Measurements from ENCODE around the gene MZB1. TPM values are rescaled to one million over a fixed set of nuclear protein-coding genes. Genes with fewer than 3 reads are reported as not detected.

MZB1 gene
- polyA plus RNA-seq, 1 donor from 2014 or later = not detected

DNA sequence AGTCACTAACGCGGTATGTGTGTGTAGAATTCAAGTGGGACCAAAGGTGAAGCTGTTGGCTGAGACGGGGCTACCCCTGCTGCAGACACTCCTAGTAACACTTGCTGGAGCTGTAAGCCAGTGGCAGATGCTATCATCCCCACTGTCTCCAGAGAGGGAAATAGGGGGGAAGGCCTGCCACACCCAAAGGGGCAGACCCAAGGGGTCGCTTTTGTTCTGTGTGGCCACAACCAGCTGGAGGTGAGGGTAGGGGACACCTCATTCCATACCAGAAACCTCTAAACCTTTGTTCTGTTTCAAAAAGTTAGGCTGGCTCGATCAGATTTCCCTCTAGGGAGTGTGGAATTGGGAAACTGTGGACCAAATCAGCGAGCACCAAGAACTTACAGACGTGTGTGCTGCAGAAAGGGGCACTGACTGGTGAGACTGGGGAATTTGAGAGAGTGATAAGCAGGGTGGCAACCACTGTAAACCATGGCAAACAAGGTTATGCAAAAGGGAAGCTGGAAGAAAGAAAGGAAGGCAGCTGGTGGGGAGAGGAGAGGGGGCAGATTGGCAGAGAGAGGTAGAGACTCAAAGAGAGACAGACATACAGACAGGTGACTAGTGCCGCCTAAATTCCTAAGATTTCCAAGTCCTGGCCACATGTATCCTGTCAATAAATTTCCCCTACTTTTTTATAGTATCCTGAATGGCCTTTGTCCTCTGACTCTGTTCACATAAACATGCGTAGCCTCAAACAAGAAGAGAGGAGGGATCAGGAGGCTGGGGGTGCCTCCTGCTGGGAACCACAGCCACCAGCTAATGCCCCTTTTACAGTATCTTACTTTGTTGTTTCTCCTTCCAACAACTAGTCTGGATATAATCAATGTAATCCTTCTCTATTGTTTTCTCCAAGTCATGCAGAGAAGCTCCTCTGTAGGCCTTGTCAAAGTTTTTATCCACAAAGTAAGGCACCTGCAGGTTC is 29.8 kb upstream of the MZB1 start:
- Histone ChIP-seq H3K9me3 (ENCODE audit: low read length) (no peaks in the 10 kb centered on the region), H3K27me3 (ENCODE audit: insufficient read depth, low read depth, low read length) (no peaks in the 10 kb centered on the region), H3K79me2 (replicated peaks; ENCODE audit: insufficient read depth, low read length) (no peaks in the 10 kb centered on the region), H3K9ac (ENCODE audit: low read length) (no peak overlapping the region), H3K4me3 (ENCODE audit: low read length) (no peak overlapping the region), H3K4me2 (ENCODE audit: low read length) (no peak overlapping the region), H3F3A (ENCODE audit: insufficient read depth, low read length, poor library complexity, severe bottlenecking) (no peaks in the 10 kb centered on the region), H3K9me2 (ENCODE audit: insufficient read depth, low read length) (no peaks in the 10 kb centered on the region), H2AFZ (ENCODE audit: low read depth, low read length) (no peak overlapping the region), H3K27ac (ENCODE audit: low read length) (no peak overlapping the region), H4K20me1 (ENCODE audit: insufficient read depth) (no peaks in the 10 kb centered on the region), H3K36me3 (ENCODE audit: insufficient read depth, low read length) (peaks cover 4% of the 10 kb centered on the region)
- TF ChIP-seq RAD21 (conservative IDR thresholded peaks at IDR 0.05) = no peak
- no peak for TF ChIP-seq SMC3 (conservative IDR thresholded peaks at IDR 0.05; ENCODE audit: poor library complexity)
- no peak for TF ChIP-seq EZH2 (IDR thresholded peaks at IDR 0.05; ENCODE audit: borderline replicate concordance, insufficient read depth, low read length, poor library complexity, severe bottlenecking)
- TF ChIP-seq TAF1 (IDR thresholded peaks at IDR 0.05; ENCODE audit: low read depth) = no peak
- TF ChIP-seq, protein P1, sequence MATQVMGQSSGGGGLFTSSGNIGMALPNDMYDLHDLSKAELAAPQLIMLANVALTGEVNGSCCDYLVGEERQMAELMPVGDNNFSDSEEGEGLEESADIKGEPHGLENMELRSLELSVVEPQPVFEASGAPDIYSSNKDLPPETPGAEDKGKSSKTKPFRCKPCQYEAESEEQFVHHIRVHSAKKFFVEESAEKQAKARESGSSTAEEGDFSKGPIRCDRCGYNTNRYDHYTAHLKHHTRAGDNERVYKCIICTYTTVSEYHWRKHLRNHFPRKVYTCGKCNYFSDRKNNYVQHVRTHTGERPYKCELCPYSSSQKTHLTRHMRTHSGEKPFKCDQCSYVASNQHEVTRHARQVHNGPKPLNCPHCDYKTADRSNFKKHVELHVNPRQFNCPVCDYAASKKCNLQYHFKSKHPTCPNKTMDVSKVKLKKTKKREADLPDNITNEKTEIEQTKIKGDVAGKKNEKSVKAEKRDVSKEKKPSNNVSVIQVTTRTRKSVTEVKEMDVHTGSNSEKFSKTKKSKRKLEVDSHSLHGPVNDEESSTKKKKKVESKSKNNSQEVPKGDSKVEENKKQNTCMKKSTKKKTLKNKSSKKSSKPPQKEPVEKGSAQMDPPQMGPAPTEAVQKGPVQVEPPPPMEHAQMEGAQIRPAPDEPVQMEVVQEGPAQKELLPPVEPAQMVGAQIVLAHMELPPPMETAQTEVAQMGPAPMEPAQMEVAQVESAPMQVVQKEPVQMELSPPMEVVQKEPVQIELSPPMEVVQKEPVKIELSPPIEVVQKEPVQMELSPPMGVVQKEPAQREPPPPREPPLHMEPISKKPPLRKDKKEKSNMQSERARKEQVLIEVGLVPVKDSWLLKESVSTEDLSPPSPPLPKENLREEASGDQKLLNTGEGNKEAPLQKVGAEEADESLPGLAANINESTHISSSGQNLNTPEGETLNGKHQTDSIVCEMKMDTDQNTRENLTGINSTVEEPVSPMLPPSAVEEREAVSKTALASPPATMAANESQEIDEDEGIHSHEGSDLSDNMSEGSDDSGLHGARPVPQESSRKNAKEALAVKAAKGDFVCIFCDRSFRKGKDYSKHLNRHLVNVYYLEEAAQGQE (IDR thresholded peaks at IDR 0.05; ENCODE audit: borderline replicate concordance) = no peak
- TF ChIP-seq, protein P2, sequence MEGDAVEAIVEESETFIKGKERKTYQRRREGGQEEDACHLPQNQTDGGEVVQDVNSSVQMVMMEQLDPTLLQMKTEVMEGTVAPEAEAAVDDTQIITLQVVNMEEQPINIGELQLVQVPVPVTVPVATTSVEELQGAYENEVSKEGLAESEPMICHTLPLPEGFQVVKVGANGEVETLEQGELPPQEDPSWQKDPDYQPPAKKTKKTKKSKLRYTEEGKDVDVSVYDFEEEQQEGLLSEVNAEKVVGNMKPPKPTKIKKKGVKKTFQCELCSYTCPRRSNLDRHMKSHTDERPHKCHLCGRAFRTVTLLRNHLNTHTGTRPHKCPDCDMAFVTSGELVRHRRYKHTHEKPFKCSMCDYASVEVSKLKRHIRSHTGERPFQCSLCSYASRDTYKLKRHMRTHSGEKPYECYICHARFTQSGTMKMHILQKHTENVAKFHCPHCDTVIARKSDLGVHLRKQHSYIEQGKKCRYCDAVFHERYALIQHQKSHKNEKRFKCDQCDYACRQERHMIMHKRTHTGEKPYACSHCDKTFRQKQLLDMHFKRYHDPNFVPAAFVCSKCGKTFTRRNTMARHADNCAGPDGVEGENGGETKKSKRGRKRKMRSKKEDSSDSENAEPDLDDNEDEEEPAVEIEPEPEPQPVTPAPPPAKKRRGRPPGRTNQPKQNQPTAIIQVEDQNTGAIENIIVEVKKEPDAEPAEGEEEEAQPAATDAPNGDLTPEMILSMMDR (IDR thresholded peaks at IDR 0.05; ENCODE audit: poor library complexity, severe bottlenecking) = no peak
- TF ChIP-seq EP300 (conservative IDR thresholded peaks at IDR 0.05; ENCODE audit: poor library complexity, severe bottlenecking) = no peak
- TF ChIP-seq POLR2AphosphoS5 (IDR thresholded peaks at IDR 0.05) = no peak
- TF ChIP-seq MXI1 (conservative IDR thresholded peaks at IDR 0.05; ENCODE audit: poor library complexity, severe bottlenecking) = no peak

DNA sequence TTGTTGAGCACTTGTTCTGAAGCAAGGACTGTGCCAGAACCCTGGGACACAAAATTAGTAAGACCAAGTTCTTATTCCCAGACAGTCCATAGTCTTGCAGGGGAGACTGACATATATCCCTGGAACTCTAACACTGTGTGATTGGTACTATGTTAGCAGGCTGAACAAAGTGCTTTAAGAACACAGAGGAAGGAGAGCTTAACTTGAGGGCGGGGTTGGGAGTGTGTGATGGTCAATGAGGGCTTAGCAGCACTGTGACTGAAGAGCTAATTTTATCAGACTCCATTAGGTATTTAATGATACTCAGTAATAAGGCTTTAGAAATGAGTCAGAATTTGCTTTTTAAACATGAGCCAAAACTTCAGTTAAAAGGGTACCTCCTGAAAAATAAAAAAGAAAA is 29.1 kb upstream of the MZB1 start:
- H4K20me1 ChIP-seq (ENCODE audit: insufficient read depth) = no peaks in the 10 kb centered on the region
- no peak overlapping the region for H3K9ac ChIP-seq (ENCODE audit: low read length)
- H3K9me2 ChIP-seq (ENCODE audit: insufficient read depth, low read length) = no peaks in the 10 kb centered on the region
- no peaks in the 10 kb centered on the region for H3K9me3 ChIP-seq (ENCODE audit: low read length)
- no peak overlapping the region for H3K4me3 ChIP-seq (ENCODE audit: low read length)
- no peaks in the 10 kb centered on the region for H3F3A ChIP-seq (ENCODE audit: insufficient read depth, low read length, poor library complexity, severe bottlenecking)
- no peaks in the 10 kb centered on the region for H3K27me3 ChIP-seq (ENCODE audit: insufficient read depth, low read depth, low read length)
- no peaks in the 10 kb centered on the region for H3K79me2 ChIP-seq (replicated peaks; ENCODE audit: insufficient read depth, low read length)
- no peak overlapping the region for H3K27ac ChIP-seq (ENCODE audit: low read length)
- H3K4me2 ChIP-seq (ENCODE audit: low read length) = no peak overlapping the region
- H2AFZ ChIP-seq (ENCODE audit: low read depth, low read length) = no peak overlapping the region
- peaks cover 4% of the 10 kb centered on the region for H3K36me3 ChIP-seq (ENCODE audit: insufficient read depth, low read length)
- TF ChIP-seq, protein P2 (IDR thresholded peaks at IDR 0.05; ENCODE audit: poor library complexity, severe bottlenecking) = no peak
- no peak for TF ChIP-seq MXI1 (conservative IDR thresholded peaks at IDR 0.05; ENCODE audit: poor library complexity, severe bottlenecking)
- TF ChIP-seq RAD21 (conservative IDR thresholded peaks at IDR 0.05) = no peak
- TF ChIP-seq, protein P1 (IDR thresholded peaks at IDR 0.05; ENCODE audit: borderline replicate concordance) = no peak
- TF ChIP-seq EZH2 (IDR thresholded peaks at IDR 0.05; ENCODE audit: borderline replicate concordance, insufficient read depth, low read length, poor library complexity, severe bottlenecking) = no peak
- no peak for TF ChIP-seq SMC3 (conservative IDR thresholded peaks at IDR 0.05; ENCODE audit: poor library complexity)
- no peak for TF ChIP-seq POLR2AphosphoS5 (IDR thresholded peaks at IDR 0.05)
- no peak for TF ChIP-seq TAF1 (IDR thresholded peaks at IDR 0.05; ENCODE audit: low read depth)
- no peak for TF ChIP-seq EP300 (conservative IDR thresholded peaks at IDR 0.05; ENCODE audit: poor library complexity, severe bottlenecking)

Data from neural cell (in vitro differentiated cells).